NCI-H2107 treated with DMSO at 0.1 percent for 48 hours (cell line): ENCODE data around the gene NSMCE4A.
A peak's percentile ranks its signal among the peaks of the same experiment; 100 is the strongest.
"Not testable (repeated sequence)": the region's sequence is repeated elsewhere in the genome, so short reads cannot be mapped to it uniquely, and the experiment has no call there.

Experiments used
- DNase-seq: peaks from one replicate; lab custom pipeline; 2025; ENCODE audit not compliant: unreplicated experiment; lab: John Stamatoyannopoulos, UW

The NSMCE4A gene

DNA sequence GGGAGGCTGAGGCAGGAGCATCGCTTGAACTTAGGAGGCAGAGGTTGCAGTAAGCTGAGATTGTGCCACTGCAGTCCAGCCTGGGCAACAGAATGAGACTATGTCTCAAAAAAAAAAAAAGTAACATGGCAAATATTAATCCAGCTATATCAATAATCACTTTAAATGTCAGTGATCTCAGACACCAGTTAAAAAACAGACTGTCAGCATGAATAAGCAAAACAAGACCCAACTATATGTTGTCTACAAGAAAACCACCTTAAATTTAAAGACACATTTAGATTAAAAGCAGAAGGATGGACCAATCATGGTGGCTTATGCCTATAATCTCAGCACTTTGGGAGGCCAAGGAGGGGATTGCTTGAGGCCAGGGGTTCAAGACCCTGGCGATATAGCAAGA, 38.7 kb downstream of the NSMCE4A start:
- no peak for DNase-seq

GRCh38 chr10:121935702-121936101, 39.3 kb downstream of the NSMCE4A start:
- DNase-seq, result no peak

- DNase-seq, result not testable (repeated sequence)
Observed at GRCh38 chr10:121930268-121931085, 44.5 kb downstream of the NSMCE4A start.

GRCh38 chr10:121929585-121930267, 45.3 kb downstream of the NSMCE4A start:
- not testable (repeated sequence) for DNase-seq

DNA sequence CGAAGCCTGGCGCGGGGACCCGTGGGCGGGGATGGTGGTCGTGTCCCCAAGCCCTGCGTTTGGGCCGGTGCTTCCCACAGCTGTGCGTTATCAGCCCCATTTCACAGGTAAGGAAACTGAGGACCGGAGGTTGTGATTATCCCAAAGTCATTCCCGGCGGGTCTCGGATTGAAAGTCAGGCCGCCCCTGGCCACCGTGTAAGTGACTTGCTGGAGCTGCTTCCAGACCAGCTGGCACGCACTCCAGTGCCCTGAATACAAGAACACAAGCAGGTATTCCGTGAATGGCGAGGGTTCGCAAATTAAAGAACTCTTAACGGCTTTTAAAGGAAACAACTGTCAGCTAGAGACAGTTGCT, 46.5 kb downstream of the NSMCE4A start:
- no peak for DNase-seq

GRCh38 chr10:121927841-121928527, 47.0 kb downstream of the NSMCE4A start, which contains the start of gene ATE1:
TSS of gene ATE1 (minus strand) at chr10:121928031. CDS start at chr10:121927949, 82 bp downstream.
- peak; percentile 60 for DNase-seq

DNA sequence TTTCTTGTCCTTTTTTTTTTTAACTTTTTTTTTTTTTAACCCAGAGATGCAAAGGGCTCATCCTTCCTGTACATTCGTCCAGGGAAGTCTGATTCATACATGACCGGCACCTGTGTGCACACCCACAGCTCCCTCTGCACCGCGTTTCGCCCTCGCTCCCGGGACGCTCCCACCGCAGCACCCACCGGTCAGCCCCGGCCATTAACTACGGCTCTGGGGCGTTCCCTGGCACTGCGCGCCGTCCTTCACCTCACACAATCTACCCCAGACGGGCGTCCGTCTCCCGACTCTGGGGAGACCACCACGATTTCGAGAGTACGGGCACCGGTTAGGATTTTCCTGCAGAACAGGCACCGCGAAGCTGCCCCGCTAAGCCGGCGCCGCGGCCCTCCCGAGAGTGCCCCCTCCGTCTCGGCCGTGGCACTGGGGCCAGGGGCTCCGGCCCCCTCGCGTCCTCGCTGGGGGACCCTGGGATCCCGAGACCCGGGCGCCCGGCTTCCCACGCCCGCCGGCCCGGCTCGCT, 47.6 kb downstream of the NSMCE4A start:
- no peak for DNase-seq

- DNase-seq, result no peak
Observed at GRCh38 chr10:121926671-121927317, 48.2 kb downstream of the NSMCE4A start.

- DNase-seq, result no peak
Observed at GRCh38 chr10:121926157-121926556, 48.9 kb downstream of the NSMCE4A start.

- no peak for DNase-seq
Observed at GRCh38 chr10:121921238-121921931, 53.6 kb downstream of the NSMCE4A start.

GRCh38 chr10:121919666-121920065, 55.4 kb downstream of the NSMCE4A start:
- no peak for DNase-seq

GRCh38 chr10:121918800-121919199, 56.2 kb downstream of the NSMCE4A start:
- not testable (repeated sequence) for DNase-seq

DNA sequence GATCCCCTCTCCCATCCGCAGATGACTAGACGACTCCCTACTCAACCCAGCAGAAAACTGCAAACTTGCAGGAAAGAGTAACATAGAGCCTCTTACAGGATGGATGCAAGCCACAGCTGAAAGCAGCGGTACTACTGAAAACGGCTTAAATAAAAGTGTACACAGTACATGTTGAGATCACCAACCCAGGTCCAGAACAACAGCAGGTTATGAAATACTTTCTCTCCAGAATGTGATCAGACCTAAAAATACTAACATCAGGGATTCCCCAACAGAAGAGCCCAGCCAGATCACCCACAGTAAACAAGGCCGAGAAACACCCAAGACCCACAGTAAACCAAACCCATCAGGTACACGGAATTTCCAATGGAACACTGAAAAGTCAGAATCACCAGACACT, 60.4 kb downstream of the NSMCE4A start:
- no peak for DNase-seq

- no peak for DNase-seq
Observed at GRCh38 chr10:121911421-121911697, 63.7 kb downstream of the NSMCE4A start.

- DNase-seq, result no peak
Observed at GRCh38 chr10:121910673-121911420, 64.2 kb downstream of the NSMCE4A start.
